ENCODE measurements around the gene CXCL13. TPM values are rescaled to one million over a fixed set of nuclear protein-coding genes. Genes with fewer than 3 reads are reported as not detected.
"Not testable (repeated sequence)": the region's sequence is repeated elsewhere in the genome, so short reads cannot be mapped to it uniquely, and the experiment has no call there.

CXCL13 gene
- total RNA-seq, 4 donors from 2014 or later = 1.4 to 91.6 (median 6.7) TPM; not detected in 1

DNA sequence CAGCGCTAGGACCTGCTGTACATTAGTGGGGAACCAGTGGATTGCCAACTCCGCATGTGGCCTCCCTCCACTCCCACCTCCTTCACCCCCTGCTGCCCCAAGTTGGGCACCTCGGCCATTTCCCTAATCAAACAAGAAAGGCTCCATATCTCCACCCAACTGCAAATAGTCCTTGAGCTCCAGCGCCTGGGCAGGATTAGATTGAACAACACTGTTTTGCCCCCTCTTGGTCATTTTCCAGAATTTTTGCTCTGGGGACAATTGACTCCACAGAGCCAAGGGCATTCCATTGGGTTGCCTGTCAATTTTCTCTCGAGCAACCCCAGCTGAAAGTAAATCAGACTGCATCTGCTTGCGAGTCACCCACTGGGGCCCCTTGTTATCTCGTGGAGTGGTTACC lies 29.6 kb downstream of the CXCL13 start:
- H3K27ac ChIP-seq = no peak overlapping the region

DNA sequence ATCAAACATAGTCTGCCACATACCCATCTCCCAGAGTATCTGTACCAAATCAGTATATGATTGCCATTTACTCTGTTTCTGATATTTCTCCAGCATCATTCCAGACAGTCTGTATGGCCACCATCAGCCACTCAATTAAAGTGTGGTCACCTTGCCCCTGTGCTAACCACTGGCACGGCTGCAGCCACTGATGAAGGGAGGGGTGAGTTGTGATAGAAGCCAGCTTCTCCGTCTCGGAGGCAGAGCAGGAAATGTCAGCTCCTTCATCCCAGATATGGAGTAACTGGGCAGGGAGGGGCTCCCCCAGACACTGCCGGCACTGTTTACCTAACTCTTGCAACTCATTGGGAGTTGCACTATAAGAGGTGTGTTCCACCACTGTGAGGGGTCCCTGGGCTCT lies 30.3 kb downstream of the CXCL13 start:
- Histone ChIP-seq H3K27me3 (no peaks in the 10 kb centered on the region), H3K4me1 (peaks cover 0 to 26% (median 2%) of the 10 kb centered on the region in 4 donors), H3K9me3 (no peaks in the 10 kb centered on the region), H3K27ac (no peak overlapping the region), H3K4me3 (no peak overlapping the region), H3K36me3 (no peaks in the 10 kb centered on the region)
- no peak for DNase-seq
- no peak for TF ChIP-seq POLR2A (IDR thresholded peaks at IDR 0.05)
- TF ChIP-seq, protein P1, sequence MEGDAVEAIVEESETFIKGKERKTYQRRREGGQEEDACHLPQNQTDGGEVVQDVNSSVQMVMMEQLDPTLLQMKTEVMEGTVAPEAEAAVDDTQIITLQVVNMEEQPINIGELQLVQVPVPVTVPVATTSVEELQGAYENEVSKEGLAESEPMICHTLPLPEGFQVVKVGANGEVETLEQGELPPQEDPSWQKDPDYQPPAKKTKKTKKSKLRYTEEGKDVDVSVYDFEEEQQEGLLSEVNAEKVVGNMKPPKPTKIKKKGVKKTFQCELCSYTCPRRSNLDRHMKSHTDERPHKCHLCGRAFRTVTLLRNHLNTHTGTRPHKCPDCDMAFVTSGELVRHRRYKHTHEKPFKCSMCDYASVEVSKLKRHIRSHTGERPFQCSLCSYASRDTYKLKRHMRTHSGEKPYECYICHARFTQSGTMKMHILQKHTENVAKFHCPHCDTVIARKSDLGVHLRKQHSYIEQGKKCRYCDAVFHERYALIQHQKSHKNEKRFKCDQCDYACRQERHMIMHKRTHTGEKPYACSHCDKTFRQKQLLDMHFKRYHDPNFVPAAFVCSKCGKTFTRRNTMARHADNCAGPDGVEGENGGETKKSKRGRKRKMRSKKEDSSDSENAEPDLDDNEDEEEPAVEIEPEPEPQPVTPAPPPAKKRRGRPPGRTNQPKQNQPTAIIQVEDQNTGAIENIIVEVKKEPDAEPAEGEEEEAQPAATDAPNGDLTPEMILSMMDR (IDR thresholded peaks at IDR 0.05) = no peak

More for the DNA sequence above, 29.6 kb downstream of the CXCL13 start:
- Histone ChIP-seq H3K4me3 (no peak overlapping the region), H3K36me3 (no peaks in the 10 kb centered on the region), H3K27me3 (no peaks in the 10 kb centered on the region), H3K4me1 (peaks cover 0 to 29% (median 2%) of the 10 kb centered on the region in 4 donors), H3K9me3 (no peaks in the 10 kb centered on the region)
- TF ChIP-seq, protein P1 (IDR thresholded peaks at IDR 0.05) = no peak
- no peak for TF ChIP-seq POLR2A (IDR thresholded peaks at IDR 0.05)
- DNase-seq = no peak

DNA sequence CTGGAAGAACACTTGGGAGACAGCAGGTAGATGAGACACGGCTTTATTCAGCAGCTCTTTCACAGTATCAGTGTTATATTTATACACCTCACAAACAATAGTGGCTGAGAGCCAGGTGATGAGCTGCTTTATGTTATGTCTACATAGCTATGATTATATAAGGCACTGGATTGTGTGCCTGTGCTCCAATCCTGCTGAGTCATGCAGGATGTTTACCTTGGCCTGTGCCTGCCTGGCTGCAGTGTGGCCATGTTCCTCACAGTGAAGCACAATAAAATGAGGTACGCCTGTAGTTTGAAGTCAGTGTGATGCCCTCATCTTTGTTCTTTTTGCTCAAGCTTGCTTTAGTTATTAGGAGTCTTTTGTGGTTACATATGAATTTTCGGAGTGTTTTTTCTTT lies 31.3 kb downstream of the CXCL13 start:
- peak in 1 of 3 donors; percentile 76 for DNase-seq
- no peak overlapping the region for H3K27ac ChIP-seq

DNA sequence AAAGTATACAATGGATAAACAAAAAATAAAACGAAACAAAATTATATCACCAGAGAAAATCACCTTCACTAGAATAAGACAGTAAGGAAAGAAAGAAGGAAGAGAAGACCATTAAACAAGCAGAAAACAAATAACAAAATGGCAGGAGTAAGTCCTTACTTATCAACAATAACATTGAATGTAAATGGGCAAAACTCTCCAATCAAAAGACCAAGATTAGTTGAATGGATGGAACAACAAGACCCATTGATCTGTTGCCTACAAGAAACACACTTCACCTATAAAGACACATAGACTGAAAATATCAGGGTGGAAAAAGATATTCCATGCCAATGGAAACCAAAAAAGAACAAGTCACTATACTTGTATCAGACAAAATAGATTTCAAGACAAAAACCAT lies 38.4 kb downstream of the CXCL13 start:
- H3K4me1 ChIP-seq, H3K27me3 ChIP-seq, H3K4me3 ChIP-seq, H3K36me3 ChIP-seq, DNase-seq, H3K27ac ChIP-seq, H3K9me3 ChIP-seq: not testable (repeated sequence)

More for the DNA sequence above, 31.3 kb downstream of the CXCL13 start:
- Histone ChIP-seq H3K9me3 (no peaks in the 10 kb centered on the region), H3K27me3 (no peaks in the 10 kb centered on the region), H3K4me3 (no peak overlapping the region), H3K36me3 (no peaks in the 10 kb centered on the region), H3K4me1 (peaks cover 0 to 20% (median under 1%) of the 10 kb centered on the region in 4 donors)
- TF ChIP-seq, protein P1 (IDR thresholded peaks at IDR 0.05) = no peak
- no peak for TF ChIP-seq POLR2A (IDR thresholded peaks at IDR 0.05)

DNA sequence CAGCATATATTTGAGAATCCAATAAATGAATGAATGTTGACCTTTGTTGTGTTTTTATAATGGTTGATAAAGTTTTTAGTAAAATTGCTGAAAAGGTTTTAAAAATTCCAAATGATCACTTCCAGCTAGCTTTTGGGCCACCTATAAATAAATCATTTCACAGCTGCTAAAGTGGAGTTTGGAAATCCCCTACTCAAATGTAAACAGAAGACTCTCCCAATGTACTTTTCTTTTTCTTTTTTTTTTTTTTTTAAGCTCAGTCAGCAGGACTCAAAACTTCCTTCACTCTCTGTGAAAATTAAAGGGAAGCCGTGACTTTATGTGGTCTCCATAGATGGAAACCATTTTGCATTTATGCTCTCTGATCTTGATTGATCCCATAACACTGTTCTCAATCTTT lies 45.2 kb downstream of the CXCL13 start:
- no peak overlapping the region for H3K4me3 ChIP-seq
- H3K9me3 ChIP-seq = no peaks in the 10 kb centered on the region
- no peak for DNase-seq
- H3K4me1 ChIP-seq = no peaks in the 10 kb centered on the region
- no peak overlapping the region for H3K27ac ChIP-seq
- no peaks in the 10 kb centered on the region for H3K27me3 ChIP-seq
- TF ChIP-seq POLR2A (IDR thresholded peaks at IDR 0.05) = no peak
- TF ChIP-seq, protein P1 (IDR thresholded peaks at IDR 0.05) = no peak
- H3K36me3 ChIP-seq = no peaks in the 10 kb centered on the region

DNA sequence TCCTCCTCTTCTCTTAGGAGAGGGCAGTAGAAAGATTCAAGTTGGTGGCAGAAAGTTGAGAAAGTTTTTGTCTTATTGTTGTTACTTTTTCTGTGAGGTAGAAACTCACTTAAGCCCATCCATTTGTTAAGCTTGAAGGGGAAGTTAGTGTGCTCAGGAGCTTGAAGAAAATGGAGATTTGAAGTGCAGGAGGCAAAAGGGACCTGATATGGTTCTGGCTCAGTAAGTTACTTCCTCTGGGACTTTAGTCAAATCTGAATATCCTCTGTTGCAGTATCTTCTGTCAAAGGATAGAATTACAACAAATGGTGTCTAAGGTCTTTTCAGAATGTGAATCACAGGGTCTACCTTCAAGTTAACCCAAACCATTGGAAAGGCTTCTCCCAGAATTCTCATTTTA lies 46.2 kb downstream of the CXCL13 start:
- TF ChIP-seq POLR2A (IDR thresholded peaks at IDR 0.05) = no peak
- TF ChIP-seq, protein P1 (IDR thresholded peaks at IDR 0.05) = no peak
- no peak for DNase-seq
- Histone ChIP-seq H3K27ac (no peak overlapping the region), H3K4me3 (no peak overlapping the region), H3K36me3 (no peaks in the 10 kb centered on the region), H3K9me3 (no peaks in the 10 kb centered on the region), H3K4me1 (no peaks in the 10 kb centered on the region), H3K27me3 (no peaks in the 10 kb centered on the region)

Data from Peyer's patch (tissue), 4 donors.